Raji (cell line): ENCODE results near the gene NIBAN1.

ENCODE experiments used
- POLR2A ChIP-seq: IDR thresholded peaks from 2 replicates; pipeline ENCODE4 v1.6.1; 2011; ENCODE audit warnings: low read depth, low read length, control low read depth; ENCODE audit not compliant: insufficient read depth

Gene NIBAN1

GRCh38 chr1:184974056-184974836, at the start of gene NIBAN1:
NIBAN1 (minus strand) TSS chr1:184974508; CDS start chr1:184974356, 152 bp downstream.
- peak; percentile 52 for TF ChIP-seq POLR2A

- no peak for TF ChIP-seq POLR2A
These were observed 43.7 kb upstream of the NIBAN1 start for GRCh38 chr1:185017966-185018365.

- TF ChIP-seq POLR2A = no peak
These were observed 43.0 kb upstream of the NIBAN1 start for GRCh38 chr1:185017338-185017737.

GRCh38 chr1:185016880-185017279, 42.6 kb upstream of the NIBAN1 start:
- no peak for TF ChIP-seq POLR2A

- TF ChIP-seq POLR2A = no peak
These were observed 41.3 kb upstream of the NIBAN1 start for GRCh38 chr1:185015631-185016030.

- TF ChIP-seq POLR2A = no peak
These were observed 40.6 kb upstream of the NIBAN1 start for GRCh38 chr1:185014941-185015340.

- no peak for TF ChIP-seq POLR2A
These were observed 36.1 kb upstream of the NIBAN1 start for GRCh38 chr1:185010361-185010760.

GRCh38 chr1:185008838-185009237, 34.5 kb upstream of the NIBAN1 start:
- no peak for TF ChIP-seq POLR2A

GRCh38 chr1:184994301-184994700, 20.0 kb upstream of the NIBAN1 start:
- TF ChIP-seq POLR2A = no peak

GRCh38 chr1:184992271-184992670, 18.0 kb upstream of the NIBAN1 start:
- no peak for TF ChIP-seq POLR2A

GRCh38 chr1:184990204-184990603, 15.9 kb upstream of the NIBAN1 start:
- no peak for TF ChIP-seq POLR2A

GRCh38 chr1:184988506-184988905, 14.2 kb upstream of the NIBAN1 start:
- no peak for TF ChIP-seq POLR2A

GRCh38 chr1:184987696-184988095, 13.4 kb upstream of the NIBAN1 start:
- TF ChIP-seq POLR2A = no peak

- TF ChIP-seq POLR2A = no peak
These were observed 11.9 kb upstream of the NIBAN1 start for GRCh38 chr1:184986250-184986649.

GRCh38 chr1:184982002-184982954, 8.0 kb upstream of the NIBAN1 start:
- no peak for TF ChIP-seq POLR2A

GRCh38 chr1:184980726-184981125, 6.4 kb upstream of the NIBAN1 start:
- TF ChIP-seq POLR2A = no peak
